HG03432 (cell line): ENCODE data around the gene CAPN9.

Experiments
- ATAC-seq: cut with Tn5 transposase; IDR thresholded peaks from one replicate; pipeline ENCODE4 v1.9.1; 2021; ENCODE audit warnings: mild to moderate bottlenecking, moderate library complexity; ENCODE audit not compliant: unreplicated experiment

CAPN9 gene

GRCh38 chr1:230820568-230820967, 73.4 kb downstream of the CAPN9 start:
- no peak for ATAC-seq

- no peak for ATAC-seq
These were observed 74.2 kb downstream of the CAPN9 start for GRCh38 chr1:230821346-230821745.

DNA sequence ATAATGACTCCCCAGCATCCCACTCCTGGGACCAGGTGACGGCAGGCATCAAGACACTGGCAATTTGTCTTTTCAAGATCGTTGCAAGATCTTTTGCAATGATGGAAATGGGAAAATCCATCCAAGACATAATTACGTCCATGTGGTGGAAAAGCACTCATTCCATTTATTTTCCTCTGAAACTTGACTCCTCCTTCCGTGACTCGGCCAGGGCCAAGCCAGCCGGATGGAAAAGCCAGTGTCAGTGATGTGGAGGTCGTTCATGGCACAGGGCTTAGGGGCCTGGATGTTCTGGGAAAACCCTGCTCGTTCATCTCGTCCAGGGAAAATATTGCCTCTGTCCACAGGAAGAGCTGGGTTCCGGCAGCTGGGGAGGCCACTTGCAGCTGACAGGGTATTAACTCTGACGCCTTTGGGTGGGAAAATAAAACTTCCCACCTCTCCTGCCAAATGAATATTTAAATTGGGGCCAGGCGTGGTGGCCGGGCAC, 74.9 kb downstream of the CAPN9 start:
- no peak for ATAC-seq

GRCh38 chr1:230823426-230823825, 76.2 kb downstream of the CAPN9 start:
- ATAC-seq = no peak

- ATAC-seq = no peak
These were observed 76.8 kb downstream of the CAPN9 start for GRCh38 chr1:230823931-230824381.

DNA sequence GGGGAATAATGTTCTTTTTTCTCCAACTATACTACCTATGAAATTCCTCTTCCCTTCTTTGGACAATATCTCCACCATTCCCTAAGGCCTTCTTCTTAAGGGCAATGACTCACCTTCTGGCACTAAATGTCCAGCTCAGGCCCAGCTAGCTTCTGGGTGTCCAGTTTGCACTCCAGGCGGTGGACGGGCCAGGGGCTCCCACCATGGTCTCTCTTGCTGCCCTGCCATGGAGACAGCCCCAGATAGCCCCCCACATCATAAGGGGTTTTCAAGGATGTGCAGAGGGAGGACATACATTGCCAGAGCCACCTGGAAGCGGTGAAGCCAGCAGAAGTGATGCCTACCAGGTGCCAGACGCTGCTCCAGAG, 77.3 kb downstream of the CAPN9 start:
- ATAC-seq = no peak

- ATAC-seq = no peak
These were observed 77.9 kb downstream of the CAPN9 start for GRCh38 chr1:230824919-230825721.

- ATAC-seq = no peak
These were observed 78.6 kb downstream of the CAPN9 start for GRCh38 chr1:230825761-230826160.

- ATAC-seq = no peak
These were observed 79.1 kb downstream of the CAPN9 start for GRCh38 chr1:230826166-230826875.

DNA sequence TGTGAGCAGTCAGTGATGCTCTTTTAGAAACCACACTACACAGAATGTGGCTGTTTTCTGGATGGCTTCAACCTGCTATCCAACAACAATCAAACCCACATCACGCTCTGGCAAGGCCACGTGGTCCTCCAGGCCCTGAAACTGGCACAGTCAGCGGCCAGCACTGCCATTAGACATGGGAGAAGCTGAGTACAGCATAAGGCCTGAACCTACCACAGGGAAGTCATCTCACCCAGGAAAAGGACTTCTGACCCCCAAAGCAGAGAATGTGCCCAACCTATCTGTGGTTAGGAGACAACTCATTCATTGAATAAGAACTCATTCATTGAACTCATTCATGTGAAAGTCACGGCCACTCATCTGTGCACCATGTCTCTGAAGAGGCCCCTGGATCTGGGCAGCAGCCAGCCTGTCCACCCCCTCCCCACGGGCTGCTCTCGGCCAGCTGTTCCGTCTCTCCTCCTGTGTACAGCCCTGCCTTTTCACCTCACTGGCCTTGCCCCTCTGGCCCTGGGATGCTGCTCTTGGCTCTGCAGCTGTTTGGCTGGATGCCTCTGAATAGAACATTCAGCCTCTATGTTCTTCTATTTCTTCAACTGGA, 80.0 kb downstream of the CAPN9 start:
- no peak for ATAC-seq

DNA sequence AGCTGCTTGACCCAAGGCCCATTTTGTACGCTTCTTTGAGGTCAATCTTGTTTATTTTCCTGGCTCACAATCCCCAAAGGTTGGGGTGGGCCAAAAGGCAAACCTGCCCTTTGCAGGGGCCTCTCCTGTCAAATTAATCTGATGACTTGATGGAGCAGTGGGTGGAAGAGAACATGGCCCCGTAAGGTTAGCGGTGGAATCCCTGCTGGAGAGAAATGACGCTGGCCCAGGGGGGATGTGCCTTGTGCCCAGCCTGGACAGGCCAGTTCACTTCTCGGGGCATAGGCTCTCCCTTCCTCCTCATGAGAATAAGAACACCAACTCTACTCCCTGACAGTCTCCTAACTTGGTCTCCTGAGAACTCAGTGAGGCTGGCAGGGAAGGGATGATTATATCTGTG, 80.6 kb downstream of the CAPN9 start:
- no peak for ATAC-seq

GRCh38 chr1:230828421-230828820, 81.2 kb downstream of the CAPN9 start:
- no peak for ATAC-seq

DNA sequence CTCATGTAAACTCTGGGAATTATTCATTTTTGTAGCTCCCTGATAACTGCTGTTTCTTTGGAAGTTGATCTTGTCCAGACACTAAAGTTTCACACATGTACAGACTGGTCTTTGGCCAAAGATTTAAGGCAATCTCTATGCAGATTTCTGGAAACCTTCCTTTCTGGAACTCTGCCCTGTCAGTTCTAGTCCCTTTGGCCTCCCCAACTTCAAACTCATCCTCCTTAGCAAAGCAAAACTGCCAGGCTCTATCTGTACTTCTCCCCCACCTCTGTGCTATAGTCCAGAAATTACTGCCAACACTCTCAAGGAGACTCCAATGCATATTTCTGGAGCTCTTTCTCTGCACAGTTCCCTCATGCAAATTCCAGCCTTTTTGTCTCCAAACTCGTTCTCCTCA, 84.6 kb downstream of the CAPN9 start:
- no peak for ATAC-seq

DNA sequence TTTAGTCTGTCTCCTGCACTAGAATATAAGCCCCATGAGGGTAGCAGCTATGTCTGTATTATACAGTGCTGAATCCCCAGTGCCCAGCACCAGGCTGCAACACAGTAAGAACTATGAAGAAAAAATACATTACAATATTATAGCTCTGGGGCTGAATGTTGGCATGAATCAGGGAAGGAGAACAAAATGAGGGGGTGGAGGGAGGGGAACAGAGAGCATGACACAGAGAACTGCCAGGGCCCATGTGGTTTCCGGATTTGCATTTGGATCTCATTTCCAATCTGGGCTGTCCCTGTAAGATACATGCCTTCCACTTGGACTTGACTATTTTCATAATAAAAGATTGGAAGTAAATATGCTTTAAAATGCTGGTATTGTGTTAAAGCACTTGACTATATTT, 85.3 kb downstream of the CAPN9 start:
- ATAC-seq = no peak

DNA sequence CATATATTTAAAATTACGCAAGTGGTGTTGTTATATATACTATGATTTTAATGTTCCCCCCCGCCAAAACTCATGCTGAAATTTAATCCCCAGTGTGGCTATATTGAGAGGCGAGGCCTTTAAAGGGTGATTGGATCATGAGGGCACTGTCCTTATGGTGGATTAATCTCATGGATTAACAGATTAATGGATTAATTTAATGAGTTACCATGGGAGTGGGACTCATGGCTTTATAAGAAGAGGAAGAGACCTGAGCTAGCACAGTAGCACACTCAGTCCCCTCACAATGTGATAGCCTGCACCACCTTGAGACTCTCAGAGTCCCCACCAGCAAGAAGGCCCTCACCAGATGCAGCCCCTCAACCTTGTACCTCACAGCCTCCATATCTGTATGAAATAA, 86.3 kb downstream of the CAPN9 start:
- ATAC-seq = no peak

DNA sequence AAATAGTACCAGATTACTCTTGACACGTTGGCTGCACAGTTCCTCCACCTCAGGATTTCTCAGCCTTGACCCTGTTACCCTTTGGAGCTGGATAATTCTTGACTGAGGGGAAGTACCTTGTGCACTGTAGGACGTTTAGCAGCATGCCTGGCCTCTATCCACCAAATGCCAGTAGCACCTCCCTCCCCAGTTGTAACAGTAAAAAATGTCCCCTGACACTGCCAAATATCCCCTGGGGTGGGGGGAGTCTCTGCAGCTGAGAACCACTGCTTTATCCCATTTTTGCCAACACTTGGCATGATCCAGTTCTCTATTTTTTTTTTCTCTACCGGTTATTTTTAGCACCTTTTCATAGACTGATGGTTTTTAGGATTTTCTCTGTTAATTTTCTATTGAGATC, 87.1 kb downstream of the CAPN9 start:
- ATAC-seq = no peak

GRCh38 chr1:230836347-230836746, 89.2 kb downstream of the CAPN9 start:
- ATAC-seq = no peak

DNA sequence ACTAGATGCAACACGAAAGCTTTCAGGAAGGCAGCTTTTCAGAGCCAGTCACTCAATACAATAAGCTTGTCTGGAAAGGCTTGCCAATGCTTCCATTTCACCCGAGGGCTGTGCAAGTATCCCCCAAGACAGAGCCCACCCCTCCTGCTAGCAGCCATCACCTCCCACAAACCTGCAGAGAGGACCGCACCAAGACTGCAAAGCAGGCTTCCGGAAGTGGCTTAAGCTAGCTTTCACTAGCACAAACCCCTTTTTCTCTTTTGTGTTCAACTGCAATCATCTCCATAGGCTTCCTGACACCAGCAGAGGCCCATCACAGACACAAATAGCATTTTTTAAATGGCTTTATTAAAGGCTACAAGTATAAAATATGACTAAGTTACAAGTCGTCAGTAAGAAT, 89.6 kb downstream of the CAPN9 start:
- ATAC-seq = no peak

GRCh38 chr1:230839173-230839572, 92.0 kb downstream of the CAPN9 start:
- no peak for ATAC-seq

- no peak for ATAC-seq
These were observed 95.6 kb downstream of the CAPN9 start for GRCh38 chr1:230842801-230843200.

- ATAC-seq = no peak
These were observed 96.5 kb downstream of the CAPN9 start for GRCh38 chr1:230843503-230844309.
